H9 (cell line): Measurements from ENCODE around the gene CHEK1. TPM values are rescaled to one million over a fixed set of nuclear protein-coding genes. Genes with fewer than 3 reads are reported as not detected.

ENCODE experiments used
- DNase-seq: peaks from one replicate; pipeline ENCODE4 v3.0.0-alpha.2; 2017
- H2AFZ ChIP-seq: one replicate; pipeline ENCODE4 v1.6.1; 2013; ENCODE audit warnings: mild to moderate bottlenecking, low read length, control low read depth, moderate library complexity
- H2AK5ac ChIP-seq: 2 replicates; pipeline ENCODE4 v1.6.1; 2013; ENCODE audit warnings: low read length, control low read depth, mixed read lengths; ENCODE audit not compliant: insufficient read length
- H2BK120ac ChIP-seq: one replicate; pipeline ENCODE4 v1.6.1; 2013; ENCODE audit warnings: low read depth, mild to moderate bottlenecking, low read length, control low read depth, inconsistent platforms; ENCODE audit not compliant: poor library complexity, severe bottlenecking
- H2BK12ac ChIP-seq: 2 replicates; pipeline ENCODE4 v1.6.1; 2013; ENCODE audit warnings: low read length, control low read depth, mixed read lengths, low read depth; ENCODE audit not compliant: insufficient read length
- H2BK15ac ChIP-seq: 2 replicates; pipeline ENCODE4 v1.6.1; 2013; ENCODE audit warnings: low read depth, low read length, control low read depth
- H2BK20ac ChIP-seq: one replicate; pipeline ENCODE4 v1.6.1; 2013; ENCODE audit warnings: low read depth, mild to moderate bottlenecking, low read length, control low read depth, inconsistent platforms; ENCODE audit not compliant: poor library complexity, severe bottlenecking
- H2BK5ac ChIP-seq: 2 replicates; pipeline ENCODE4 v1.6.1; 2013; ENCODE audit warnings: low read length, control low read depth, mixed read lengths; ENCODE audit not compliant: insufficient read length
- H3K14ac ChIP-seq: 2 replicates; pipeline ENCODE4 v1.6.1; 2013; ENCODE audit warnings: low read length, control low read depth; ENCODE audit not compliant: insufficient read depth
- H3K18ac ChIP-seq: 2 replicates; pipeline ENCODE4 v1.6.1; 2013; ENCODE audit warnings: low read depth, mild to moderate bottlenecking, mixed read lengths, low read length, control low read depth; ENCODE audit not compliant: insufficient read length
- H3K23ac ChIP-seq: 2 replicates; pipeline ENCODE4 v1.6.1; 2013; ENCODE audit warnings: low read length, control low read depth, mixed read lengths, low read depth; ENCODE audit not compliant: insufficient read length
- H3K23me2 ChIP-seq: 2 replicates; pipeline ENCODE4 v1.6.1; 2013; ENCODE audit warnings: low read depth, mild to moderate bottlenecking, mixed read lengths, low read length, control low read depth; ENCODE audit not compliant: insufficient read length, poor library complexity, severe bottlenecking
- H3K27ac ChIP-seq: 2 replicates; pipeline ENCODE4 v1.5.1; 2013; ENCODE audit warnings: low read length, control low read depth, mixed read lengths, low read depth; ENCODE audit not compliant: insufficient read length
- H3K27me3 ChIP-seq: 2 replicates; pipeline ENCODE4 v1.6.1; 2013; ENCODE audit warnings: low read length, control low read depth, inconsistent platforms; ENCODE audit not compliant: insufficient read depth
- H3K4ac ChIP-seq: 2 replicates; pipeline ENCODE4 v1.6.1; 2013; ENCODE audit warnings: low read depth, mild to moderate bottlenecking, control low read depth, inconsistent platforms, low read length, moderate library complexity
- H3K4me1 ChIP-seq: 2 replicates; pipeline ENCODE4 v1.6.1; 2013; ENCODE audit warnings: low read length, control low read depth, inconsistent platforms; ENCODE audit not compliant: insufficient read depth
- H3K4me2 ChIP-seq: 2 replicates; pipeline ENCODE4 v1.6.1; 2013; ENCODE audit warnings: low read length, control low read depth, mixed read lengths; ENCODE audit not compliant: insufficient read length, insufficient read depth
- H3K56ac ChIP-seq: 2 replicates; pipeline ENCODE4 v1.6.1; 2013; ENCODE audit warnings: low read depth, mild to moderate bottlenecking, mixed read lengths, low read length, control low read depth; ENCODE audit not compliant: insufficient read length
- H3K79me1 ChIP-seq: 2 replicates; pipeline ENCODE4 v1.6.1; 2013; ENCODE audit warnings: low read depth, mild to moderate bottlenecking, moderate library complexity, low read length, control low read depth, inconsistent platforms; ENCODE audit not compliant: insufficient read depth, poor library complexity, severe bottlenecking
- H3K79me2 ChIP-seq: 2 replicates; pipeline ENCODE4 v1.6.1; 2013; ENCODE audit warnings: low read length, control low read depth, inconsistent platforms; ENCODE audit not compliant: insufficient read depth
- H3K9ac ChIP-seq: 2 replicates; pipeline ENCODE4 v1.6.1; 2013; ENCODE audit warnings: low read length, control low read depth, mixed read lengths; ENCODE audit not compliant: insufficient read length; ENCODE audit errors: extremely low read depth
- H3K9me3 ChIP-seq: one replicate; pipeline ENCODE4 v1.6.1; 2013; ENCODE audit warnings: low read depth, low read length, inconsistent platforms; ENCODE audit not compliant: control insufficient read depth
- H3T11ph ChIP-seq: one replicate; pipeline ENCODE4 v1.6.1; 2013; ENCODE audit warnings: mild to moderate bottlenecking, low read length, control low read depth, inconsistent platforms
- H4K20me1 ChIP-seq: one replicate; pipeline ENCODE4 v1.6.1; 2013; ENCODE audit not compliant: control insufficient read depth, insufficient read length, insufficient read depth
- H4K5ac ChIP-seq: 2 replicates; pipeline ENCODE4 v1.6.1; 2013; ENCODE audit warnings: low read depth, mild to moderate bottlenecking, mixed read lengths, low read length, control low read depth; ENCODE audit not compliant: insufficient read length
- H4K8ac ChIP-seq: replicated peaks from 2 replicates; pipeline ENCODE4 v1.6.1; 2013; ENCODE audit warnings: low read length, control low read depth, mixed read lengths, low read depth; ENCODE audit not compliant: insufficient read length
- H4K91ac ChIP-seq: 2 replicates; pipeline ENCODE4 v1.6.1; 2013; ENCODE audit warnings: low read depth, mild to moderate bottlenecking, moderate library complexity, mixed read lengths, low read length, control low read depth; ENCODE audit not compliant: insufficient read length
- H3K27ac Mint-ChIP-seq, 3 experiments: 2 replicates in 2 of 3; 3 replicates in 1 of 3; pipeline ENCODE4 v1.8.0; 2020 to 2021; ENCODE audit warnings: mixed read lengths in 3 of 3, mild to moderate bottlenecking in 1 of 3, moderate library complexity in 1 of 3
- H3K27me3 Mint-ChIP-seq: 2 replicates; pipeline ENCODE4 v1.8.0; 2021; ENCODE audit warnings: low read depth, mild to moderate bottlenecking, moderate library complexity, mixed read lengths
- H3K36me3 Mint-ChIP-seq, 3 experiments: 2 replicates in 2 of 3; 3 replicates in 1 of 3; pipeline ENCODE4 v1.8.0; 2020 to 2021; ENCODE audit warnings: low read depth in 3 of 3, mixed read lengths in 3 of 3; ENCODE audit not compliant: insufficient read depth in 1 of 3
- H3K4me1 Mint-ChIP-seq, 2 experiments: 2 replicates each; pipeline ENCODE4 v1.8.0; 2020; ENCODE audit warnings: mixed read lengths in 2 of 2
- H3K4me3 Mint-ChIP-seq, 2 experiments: 2 replicates in 1 of 2; 3 replicates in 1 of 2; pipeline ENCODE4 v1.8.0; 2020 to 2021; ENCODE audit warnings: mild to moderate bottlenecking in 2 of 2, mixed read lengths in 2 of 2, moderate library complexity in 1 of 2
- H3K9me3 Mint-ChIP-seq, 2 experiments: 2 replicates in 1 of 2; 3 replicates in 1 of 2; pipeline ENCODE4 v1.8.0; 2020; ENCODE audit warnings: mild to moderate bottlenecking in 2 of 2, mixed read lengths in 2 of 2, moderate library complexity in 1 of 2
- WGBS: extraction: QIAGEN DNeasy Blood & Tissue Kit; methylation state at CpG from one replicate; pipeline ENCODE4 v1.1.7; 2013; ENCODE audit warnings: missing lambda C conversion rate, low lambda C conversion rate, mixed read lengths; ENCODE audit not compliant: insufficient read length; ENCODE audit errors: extremely low coverage; 5-methylcytosine and 5-hydroxymethylcytosine counted together
- total RNA-seq: library from RNA; stranded (reverse); gene quantifications from 2 replicates; pipeline ENCODE4 v1.2.1, GENCODE V29; 2021
- TF ChIP-seq, protein P1 (sequence below): fragments of 200-600 bp; sonication (generic); conservative IDR thresholded peaks from 3 replicates; pipeline ENCODE4 v1.8.0; 2021; ENCODE audit warnings: antibody characterized with exemption, mild to moderate bottlenecking

CHEK1 gene
- total RNA-seq, 1 experiment from 2014 or later, result 126 TPM

DNA sequence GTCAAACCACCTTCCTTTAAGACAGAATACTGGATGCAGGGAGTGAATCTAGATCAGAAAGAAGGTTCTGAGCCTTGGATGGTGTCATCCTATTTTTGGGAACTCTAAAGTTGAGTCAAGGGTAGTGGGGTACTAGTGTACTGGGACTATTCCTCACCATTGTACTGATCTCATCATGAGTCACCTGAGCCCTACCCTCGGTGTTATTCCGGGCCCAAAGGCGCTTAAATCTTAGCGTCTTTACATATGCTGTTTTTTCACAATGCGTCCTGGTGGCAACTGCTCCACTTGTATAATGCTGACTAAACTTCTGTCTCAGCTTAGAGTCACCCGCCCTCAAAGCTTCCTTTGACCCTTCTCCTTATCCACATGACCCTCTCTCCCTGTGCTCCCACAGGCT, 95.8 kb downstream of the CHEK1 start:
- no peaks in the 10 kb centered on the region for H3K79me2 ChIP-seq
- H4K20me1 ChIP-seq, result no peaks in the 10 kb centered on the region
- H3K18ac ChIP-seq, result no peak overlapping the region
- no peak overlapping the region for H3K14ac ChIP-seq
- H2BK15ac ChIP-seq, result no peak overlapping the region
- H3K4me3 Mint-ChIP-seq, result no peak overlapping the region
- H3K4ac ChIP-seq, result no peak overlapping the region
- H3K9ac ChIP-seq, result no peak overlapping the region
- no CpG with 5 or more reads among the region's 6 CpGs for WGBS
- no peak for DNase-seq
- no peaks in the 10 kb centered on the region for H3K23me2 ChIP-seq
- TF ChIP-seq, protein P1, sequence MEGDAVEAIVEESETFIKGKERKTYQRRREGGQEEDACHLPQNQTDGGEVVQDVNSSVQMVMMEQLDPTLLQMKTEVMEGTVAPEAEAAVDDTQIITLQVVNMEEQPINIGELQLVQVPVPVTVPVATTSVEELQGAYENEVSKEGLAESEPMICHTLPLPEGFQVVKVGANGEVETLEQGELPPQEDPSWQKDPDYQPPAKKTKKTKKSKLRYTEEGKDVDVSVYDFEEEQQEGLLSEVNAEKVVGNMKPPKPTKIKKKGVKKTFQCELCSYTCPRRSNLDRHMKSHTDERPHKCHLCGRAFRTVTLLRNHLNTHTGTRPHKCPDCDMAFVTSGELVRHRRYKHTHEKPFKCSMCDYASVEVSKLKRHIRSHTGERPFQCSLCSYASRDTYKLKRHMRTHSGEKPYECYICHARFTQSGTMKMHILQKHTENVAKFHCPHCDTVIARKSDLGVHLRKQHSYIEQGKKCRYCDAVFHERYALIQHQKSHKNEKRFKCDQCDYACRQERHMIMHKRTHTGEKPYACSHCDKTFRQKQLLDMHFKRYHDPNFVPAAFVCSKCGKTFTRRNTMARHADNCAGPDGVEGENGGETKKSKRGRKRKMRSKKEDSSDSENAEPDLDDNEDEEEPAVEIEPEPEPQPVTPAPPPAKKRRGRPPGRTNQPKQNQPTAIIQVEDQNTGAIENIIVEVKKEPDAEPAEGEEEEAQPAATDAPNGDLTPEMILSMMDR, result no peak
- H4K5ac ChIP-seq, result no peak overlapping the region
- no peak overlapping the region for H2BK12ac ChIP-seq
- H3K79me1 ChIP-seq, result no peaks in the 10 kb centered on the region
- no peak overlapping the region for H3K27ac ChIP-seq
- H2BK120ac ChIP-seq, result no peak overlapping the region
- H3K27ac Mint-ChIP-seq, result no peak overlapping the region
- no peak overlapping the region for H3K56ac ChIP-seq
- no peak overlapping the region for H3K4me2 ChIP-seq
- peaks cover 0 to 7% of the 10 kb centered on the region in 2 experiments; a peak in 2 of 4 replicates for H3K4me1 Mint-ChIP-seq
- no peak overlapping the region for H2AFZ ChIP-seq
- H4K91ac ChIP-seq, result no peak overlapping the region
- H3K4me1 ChIP-seq, result no peaks in the 10 kb centered on the region
- no peak overlapping the region for H3K23ac ChIP-seq
- H3T11ph ChIP-seq, result no peak overlapping the region
- H2AK5ac ChIP-seq, result no peak overlapping the region
- peaks cover 0 to 9% (median 3%) of the 10 kb centered on the region in 3 experiments; a peak in 4 of 7 replicates for H3K36me3 Mint-ChIP-seq
- no peaks in the 10 kb centered on the region for H3K9me3 ChIP-seq
- H3K27me3 ChIP-seq, result no peaks in the 10 kb centered on the region
- H3K9me3 Mint-ChIP-seq, result peaks cover 21 to 25% of the 10 kb centered on the region in 2 experiments
- no peak overlapping the region for H4K8ac ChIP-seq
- peaks cover 5% of the 10 kb centered on the region for H3K27me3 Mint-ChIP-seq
- no peak overlapping the region for H2BK20ac ChIP-seq
- no peak overlapping the region for H2BK5ac ChIP-seq
